GM18861 (cell line): ENCODE results near the gene PHACTR2.

Experiments
- ATAC-seq: cut with Tn5 transposase; IDR thresholded peaks from one replicate; pipeline ENCODE4 v1.9.1; 2021; ENCODE audit not compliant: unreplicated experiment

Gene PHACTR2

GRCh38 chr6:143674483-143675381 lies 3.0 kb upstream of the PHACTR2 start:
- no peak for ATAC-seq

- ATAC-seq: no peak
Measured at GRCh38 chr6:143675382-143675900, 2.3 kb upstream of the PHACTR2 start.

GRCh38 chr6:143675946-143676345 lies 1.8 kb upstream of the PHACTR2 start:
- ATAC-seq: no peak

GRCh38 chr6:143676437-143677045 lies 1.2 kb upstream of the PHACTR2 start:
- no peak for ATAC-seq

GRCh38 chr6:143677577-143677890 lies 231 bp upstream of the PHACTR2 start:
- ATAC-seq: no peak

- no peak for ATAC-seq
Measured at GRCh38 chr6:143679041-143679440, 1.3 kb downstream of the PHACTR2 start.

GRCh38 chr6:143680141-143680540 lies 2.4 kb downstream of the PHACTR2 start:
- ATAC-seq: no peak

- no peak for ATAC-seq
Measured at GRCh38 chr6:143682805-143683204, 5.0 kb downstream of the PHACTR2 start.

GRCh38 chr6:143684486-143684885 lies 6.7 kb downstream of the PHACTR2 start:
- ATAC-seq: no peak

GRCh38 chr6:143685653-143686052 lies 7.9 kb downstream of the PHACTR2 start:
- ATAC-seq: no peak

- ATAC-seq: no peak
Measured at GRCh38 chr6:143687591-143687990, 9.8 kb downstream of the PHACTR2 start.

GRCh38 chr6:143688681-143689080 lies 10.9 kb downstream of the PHACTR2 start:
- ATAC-seq: no peak

GRCh38 chr6:143689852-143690251 lies 12.1 kb downstream of the PHACTR2 start:
- ATAC-seq: no peak

- no peak for ATAC-seq
Measured at GRCh38 chr6:143691155-143691554, 13.4 kb downstream of the PHACTR2 start.

- no peak for ATAC-seq
Measured at GRCh38 chr6:143691900-143692636, 14.3 kb downstream of the PHACTR2 start.

- no peak for ATAC-seq
Measured at GRCh38 chr6:143692696-143693095, 14.9 kb downstream of the PHACTR2 start.

- ATAC-seq: no peak
Measured at GRCh38 chr6:143694013-143694412, 16.2 kb downstream of the PHACTR2 start.

GRCh38 chr6:143694560-143694959 lies 16.8 kb downstream of the PHACTR2 start:
- no peak for ATAC-seq

GRCh38 chr6:143695130-143695968 lies 17.6 kb downstream of the PHACTR2 start:
- no peak for ATAC-seq

- no peak for ATAC-seq
Measured at GRCh38 chr6:143695969-143696663, 18.4 kb downstream of the PHACTR2 start.
